Neuron (in vitro differentiated cells): ENCODE results near the gene CLIC1.
A peak's percentile ranks its signal among the peaks of the same experiment; 100 is the strongest.

Experiments
- H2AFZ ChIP-seq: one replicate; pipeline ENCODE4 v1.6.1; 2013; ENCODE audit warnings: low read depth, mild to moderate bottlenecking, inconsistent platforms, low read length, moderate library complexity
- H3K27me3 ChIP-seq: one replicate; pipeline ENCODE4 v1.6.1; 2013; ENCODE audit warnings: low read length; ENCODE audit not compliant: insufficient read depth
- H3K36me3 ChIP-seq: one replicate; pipeline ENCODE4 v1.6.1; 2013; ENCODE audit warnings: low read length; ENCODE audit not compliant: insufficient read depth
- H3K4me1 ChIP-seq: one replicate; pipeline ENCODE4 v1.6.1; 2013; ENCODE audit warnings: low read length; ENCODE audit not compliant: insufficient read depth
- H3K4me3 ChIP-seq: 2 replicates; pipeline ENCODE4 v1.5.1; 2013; ENCODE audit warnings: mild to moderate bottlenecking, low read length, moderate library complexity
- H3K9me3 ChIP-seq: one replicate; pipeline ENCODE4 v1.6.1; 2013; ENCODE audit warnings: low read length

The CLIC1 gene

GRCh38 chr6:31762878-31763618 is 26.7 kb upstream of the CLIC1 start:
- Histone ChIP-seq H3K4me3 (no peak overlapping the region), H3K9me3 (no peaks in the 10 kb centered on the region), H3K27me3 (no peaks in the 10 kb centered on the region), H3K36me3 (peaks cover 47% of the 10 kb centered on the region), H3K4me1 (peaks cover 19% of the 10 kb centered on the region), H2AFZ (no peak overlapping the region)

GRCh38 chr6:31762356-31762755 is 26.0 kb upstream of the CLIC1 start, which contains the start of gene SAPCD1:
SAPCD1 (plus strand) TSS chr6:31762656; CDS start chr6:31763055, 399 bp downstream.
- Histone ChIP-seq H2AFZ (no peak within 1 kb of the TSS), H3K36me3 (peaks cover 48% of the 10 kb centered on the region), H3K27me3 (no peaks in the 10 kb centered on the region), H3K4me1 (peaks cover 19% of the 10 kb centered on the region), H3K9me3 (no peaks in the 10 kb centered on the region), H3K4me3 (no peak within 1 kb of the TSS)

GRCh38 chr6:31761343-31761742 is 25.0 kb upstream of the CLIC1 start:
- H3K4me1 ChIP-seq: peaks cover 19% of the 10 kb centered on the region
- no peaks in the 10 kb centered on the region for H3K27me3 ChIP-seq
- no peak overlapping the region for H2AFZ ChIP-seq
- no peaks in the 10 kb centered on the region for H3K9me3 ChIP-seq
- H3K36me3 ChIP-seq: peaks cover 48% of the 10 kb centered on the region
- no peak overlapping the region for H3K4me3 ChIP-seq

- H3K4me3 ChIP-seq: no peak overlapping the region
- no peaks in the 10 kb centered on the region for H3K9me3 ChIP-seq
These were observed 24.5 kb upstream of the CLIC1 start for GRCh38 chr6:31760790-31761189.

GRCh38 chr6:31758281-31758680 is 22.0 kb upstream of the CLIC1 start:
- H2AFZ ChIP-seq: no peak overlapping the region
- no peaks in the 10 kb centered on the region for H3K27me3 ChIP-seq
- H3K4me1 ChIP-seq: peaks cover 8% of the 10 kb centered on the region
- H3K36me3 ChIP-seq: peaks cover 45% of the 10 kb centered on the region
- no peak overlapping the region for H3K4me3 ChIP-seq
- no peaks in the 10 kb centered on the region for H3K9me3 ChIP-seq

More at GRCh38 chr6:31760790-31761189, 24.5 kb upstream of the CLIC1 start:
- Histone ChIP-seq H3K36me3 (peaks cover 48% of the 10 kb centered on the region), H2AFZ (no peak overlapping the region), H3K4me1 (peaks cover 19% of the 10 kb centered on the region), H3K27me3 (no peaks in the 10 kb centered on the region)

GRCh38 chr6:31752739-31753319 is 16.5 kb upstream of the CLIC1 start:
- Histone ChIP-seq H3K4me3 (no peak overlapping the region), H3K36me3 (peaks cover 20% of the 10 kb centered on the region), H3K9me3 (no peaks in the 10 kb centered on the region), H3K4me1 (no peaks in the 10 kb centered on the region), H2AFZ (no peak overlapping the region), H3K27me3 (no peaks in the 10 kb centered on the region)

- Histone ChIP-seq H3K4me1 (no peaks in the 10 kb centered on the region), H2AFZ (no peak overlapping the region), H3K36me3 (peaks cover 32% of the 10 kb centered on the region), H3K4me3 (no peak overlapping the region), H3K27me3 (no peaks in the 10 kb centered on the region), H3K9me3 (no peaks in the 10 kb centered on the region)
These were observed 14.2 kb upstream of the CLIC1 start for GRCh38 chr6:31750411-31751022.

GRCh38 chr6:31749301-31750036 is 13.1 kb upstream of the CLIC1 start:
- no peak overlapping the region for H3K4me3 ChIP-seq
- H2AFZ ChIP-seq: no peak overlapping the region
- no peaks in the 10 kb centered on the region for H3K4me1 ChIP-seq
- H3K36me3 ChIP-seq: peaks cover 37% of the 10 kb centered on the region
- no peaks in the 10 kb centered on the region for H3K9me3 ChIP-seq
- H3K27me3 ChIP-seq: no peaks in the 10 kb centered on the region

GRCh38 chr6:31744422-31744821 is 8.1 kb upstream of the CLIC1 start:
- Histone ChIP-seq H3K4me1 (peaks cover 6% of the 10 kb centered on the region), H3K36me3 (peaks cover 55% of the 10 kb centered on the region), H3K4me3 (no peak overlapping the region), H3K9me3 (no peaks in the 10 kb centered on the region), H3K27me3 (no peaks in the 10 kb centered on the region), H2AFZ (no peak overlapping the region)

GRCh38 chr6:31742894-31743293 is 6.6 kb upstream of the CLIC1 start:
- Histone ChIP-seq H3K4me1 (peaks cover 21% of the 10 kb centered on the region), H2AFZ (no peak overlapping the region), H3K36me3 (peaks cover 48% of the 10 kb centered on the region), H3K9me3 (no peaks in the 10 kb centered on the region), H3K27me3 (no peaks in the 10 kb centered on the region), H3K4me3 (no peak overlapping the region)

- peaks cover 38% of the 10 kb centered on the region for H3K36me3 ChIP-seq
- H3K4me3 ChIP-seq: no peak overlapping the region
- H3K9me3 ChIP-seq: no peaks in the 10 kb centered on the region
- H3K27me3 ChIP-seq: no peaks in the 10 kb centered on the region
- no peak overlapping the region for H2AFZ ChIP-seq
- peaks cover 31% of the 10 kb centered on the region for H3K4me1 ChIP-seq
These were observed 5.5 kb upstream of the CLIC1 start for GRCh38 chr6:31741815-31742214.

- Histone ChIP-seq H3K9me3 (no peaks in the 10 kb centered on the region), H2AFZ (no peak overlapping the region), H3K27me3 (no peaks in the 10 kb centered on the region), H3K4me3 (peak overlapping the region; percentile 94), H3K36me3 (peaks cover 36% of the 10 kb centered on the region), H3K4me1 (peaks cover 37% of the 10 kb centered on the region)
These were observed 4.3 kb upstream of the CLIC1 start for GRCh38 chr6:31740397-31741223.
